PC-9 (cell line): ENCODE data around the gene SCAF1.

Experiments used
- CTCF ChIP-seq: fragments of 200-600 bp; sonication (generic); conservative IDR thresholded peaks from 2 replicates; pipeline ENCODE4 v1.6.1; 2017; ENCODE audit warnings: mixed run types, antibody characterized with exemption, mild to moderate bottlenecking, moderate library complexity
- EZH2 ChIP-seq: fragments of 200-600 bp; sonication (generic); IDR thresholded peaks from 2 replicates; pipeline ENCODE4 v1.8.0; 2017; ENCODE audit warnings: antibody characterized with exemption, low read depth

GRCh38 chr19:49642492-49643035 lies 555 bp downstream of the SCAF1 start:
- no peak for TF ChIP-seq EZH2
- TF ChIP-seq CTCF = no peak
